Measurements from ENCODE around the gene APOL3.
"Not testable (repeated sequence)": the region's sequence is repeated elsewhere in the genome, so short reads cannot be mapped to it uniquely, and the experiment has no call there.

APOL3 gene

GRCh38 chr22:36097880-36098279 is 62.7 kb downstream of the APOL3 start:
- no peak for DNase-seq

- DNase-seq, result not testable (repeated sequence)
These were observed 69.8 kb downstream of the APOL3 start for GRCh38 chr22:36090772-36091171.
